Neutrophil (primary cell): ENCODE data around the gene HDAC6.

ENCODE experiments used
- H3K27ac ChIP-seq: fragments of 200-600 bp; sonication (generic); 2 replicates; pipeline ENCODE4 v1.5.1; 2016; ENCODE audit warnings: mild to moderate bottlenecking, moderate library complexity
- H3K27me3 ChIP-seq: fragments of 200-600 bp; sonication (generic); 2 replicates; pipeline ENCODE4 v1.6.0; 2016; ENCODE audit warnings: mild to moderate bottlenecking
- H3K36me3 ChIP-seq: fragments of 200-600 bp; sonication (generic); 2 replicates; pipeline ENCODE4 v1.5.1; 2017
- H3K4me1 ChIP-seq, 2 experiments: fragments of 200-600 bp in 1 of 2; sonication (generic) in 1 of 2; 1 replicate in 1 of 2; 2 replicates in 1 of 2; pipeline versions ENCODE4 v1.5.1 to v1.6.1; 2013 to 2016; ENCODE audit warnings: low read depth in 1 of 2, low read length in 1 of 2, mild to moderate bottlenecking in 1 of 2, moderate library complexity in 1 of 2; ENCODE audit not compliant: control insufficient read depth in 1 of 2, insufficient read depth in 1 of 2
- H3K4me3 ChIP-seq, 2 experiments: fragments of 200-600 bp in 1 of 2; sonication (generic) in 1 of 2; 1 replicate in 1 of 2; 2 replicates in 1 of 2; pipeline ENCODE4 v1.5.1; 2013 to 2016; ENCODE audit warnings: low read depth in 1 of 2, low read length in 1 of 2, mild to moderate bottlenecking in 1 of 2, moderate library complexity in 1 of 2
- H3K9me3 ChIP-seq: fragments of 200-600 bp; sonication (generic); 2 replicates; pipeline ENCODE4 v1.5.1; 2016
- CTCF ChIP-seq: fragments of 200-600 bp; sonication (generic); IDR thresholded peaks from 2 replicates; pipeline ENCODE4 v1.5.1; 2016; ENCODE audit warnings: antibody characterized with exemption

The HDAC6 gene

GRCh38 chrX:48801280-48802088, at the start of gene HDAC6:
HDAC6 (plus strand) TSS chrX:48802067; CDS start chrX:48802693, 626 bp downstream.
- no peaks in the 10 kb centered on the region for H3K27me3 ChIP-seq
- H3K4me3 ChIP-seq, result peak within 1 kb of the TSS; percentile 74 to 80
- H3K4me1 ChIP-seq, result peaks cover 11 to 18% of the 10 kb centered on the region in 2 experiments
- H3K27ac ChIP-seq, result peak within 1 kb of the TSS; percentile 93
- H3K9me3 ChIP-seq, result no peaks in the 10 kb centered on the region
- H3K36me3 ChIP-seq, result no peaks in the 10 kb centered on the region
- no peak for TF ChIP-seq CTCF

GRCh38 chrX:48752498-48752897, 49.4 kb upstream of the HDAC6 start:
- Histone ChIP-seq H3K27me3 (no peaks in the 10 kb centered on the region), H3K4me3 (no peak overlapping the region), H3K27ac (no peak overlapping the region), H3K36me3 (no peaks in the 10 kb centered on the region), H3K4me1 (no peaks in the 10 kb centered on the region), H3K9me3 (no peaks in the 10 kb centered on the region)
- no peak for TF ChIP-seq CTCF

- H3K4me1 ChIP-seq, result no peaks in the 10 kb centered on the region
- no peak overlapping the region for H3K4me3 ChIP-seq
- no peak for TF ChIP-seq CTCF
- H3K27ac ChIP-seq, result no peak overlapping the region
- H3K27me3 ChIP-seq, result no peaks in the 10 kb centered on the region
- H3K9me3 ChIP-seq, result no peaks in the 10 kb centered on the region
- H3K36me3 ChIP-seq, result no peaks in the 10 kb centered on the region
Measured at GRCh38 chrX:48753708-48754228, 48.1 kb upstream of the HDAC6 start.

GRCh38 chrX:48754238-48754637, 47.6 kb upstream of the HDAC6 start:
- no peak overlapping the region for H3K4me3 ChIP-seq
- no peaks in the 10 kb centered on the region for H3K36me3 ChIP-seq
- TF ChIP-seq CTCF, result no peak
- H3K4me1 ChIP-seq, result no peaks in the 10 kb centered on the region
- no peaks in the 10 kb centered on the region for H3K9me3 ChIP-seq
- H3K27me3 ChIP-seq, result no peaks in the 10 kb centered on the region
- H3K27ac ChIP-seq, result no peak overlapping the region

GRCh38 chrX:48761674-48762471, 40.0 kb upstream of the HDAC6 start, which contains the start of gene GLOD5:
GLOD5 (plus strand) TSS chrX:48761747; CDS start chrX:48761791, 44 bp downstream.
- no peak for TF ChIP-seq CTCF

More at GRCh38 chrX:48761674-48762471, 40.0 kb upstream of the HDAC6 start, which contains the start of gene GLOD5:
- no peaks in the 10 kb centered on the region for H3K27me3 ChIP-seq
- H3K9me3 ChIP-seq, result no peaks in the 10 kb centered on the region
- no peaks in the 10 kb centered on the region for H3K36me3 ChIP-seq
- no peak within 1 kb of the TSS for H3K27ac ChIP-seq
- H3K4me3 ChIP-seq, result no peak within 1 kb of the TSS
- H3K4me1 ChIP-seq, result no peaks in the 10 kb centered on the region
